Activated CD8-positive, alpha-beta memory T cell treated with anti-CD3 and anti-CD28 coated beads for 36 hours (primary cell): Measurements from ENCODE around the gene CGNL1. TPM values are rescaled to one million over a fixed set of nuclear protein-coding genes. Genes with fewer than 3 reads are reported as not detected.

Source experiments
- CTCF ChIA-PET: fragments of 350-600 bp; sonication (Branson Sonifier 250); formaldehyde crosslinking; loops from one replicate; lab custom pipeline; 2021; ENCODE audit warnings: antibody characterized with exemption; lab: Charles Lee
- POLR2A ChIA-PET: fragments of 350-600 bp; sonication (Branson Sonifier 250); formaldehyde crosslinking; loops from one replicate; lab custom pipeline; 2021; ENCODE audit warnings: antibody characterized with exemption; lab: Charles Lee
- total RNA-seq, 2 experiments: library from RNA; stranded (reverse); gene quantifications; one replicate each; pipeline ENCODE4 v1.2.3, GENCODE V29; 2021

The CGNL1 gene
- total RNA-seq, 2 experiments from 2014 or later: not detected

GRCh38 chr15:57440799-57441198 lies 64.5 kb downstream of the CGNL1 start:
- POLR2A ChIA-PET: no interaction called here
- CTCF ChIA-PET: no interaction called here

GRCh38 chr15:57442335-57442734 lies 66.0 kb downstream of the CGNL1 start:
- ChIA-PET CTCF (interaction anchor here (0.6 kb wide), 1 partner anchor 8 kb away, joined by 3 read pairs; no protein-coding TSS in a partner anchor), POLR2A (interaction anchor here (0.7 kb wide), 1 partner anchor 17 kb away, joined by 5 read pairs; no protein-coding TSS in a partner anchor)

- POLR2A ChIA-PET: no interaction called here
- CTCF ChIA-PET: no interaction called here
Observed at GRCh38 chr15:57443486-57443885, 67.2 kb downstream of the CGNL1 start.

GRCh38 chr15:57444877-57445513 lies 68.7 kb downstream of the CGNL1 start:
- CTCF ChIA-PET: no interaction called here
- POLR2A ChIA-PET: no interaction called here

- ChIA-PET POLR2A (no interaction called here), CTCF (no interaction called here)
Observed at GRCh38 chr15:57445872-57446271, 69.6 kb downstream of the CGNL1 start.

GRCh38 chr15:57446393-57446792 lies 70.1 kb downstream of the CGNL1 start:
- ChIA-PET CTCF (no interaction called here), POLR2A (no interaction called here)

GRCh38 chr15:57451555-57451954 lies 75.2 kb downstream of the CGNL1 start:
- CTCF ChIA-PET: no interaction called here

GRCh38 chr15:57452090-57452754 lies 75.9 kb downstream of the CGNL1 start:
- POLR2A ChIA-PET: no interaction called here
- CTCF ChIA-PET: interaction anchor here (1.0 kb wide), 1 partner anchor 281 kb away, joined by 3 read pairs; no protein-coding TSS in a partner anchor

More at GRCh38 chr15:57451555-57451954, 75.2 kb downstream of the CGNL1 start:
- POLR2A ChIA-PET: no interaction called here

- CTCF ChIA-PET: no interaction called here
- POLR2A ChIA-PET: no interaction called here
Observed at GRCh38 chr15:57455929-57456328, 79.6 kb downstream of the CGNL1 start.

GRCh38 chr15:57456559-57456958 lies 80.3 kb downstream of the CGNL1 start:
- POLR2A ChIA-PET: no interaction called here

GRCh38 chr15:57457726-57458125 lies 81.4 kb downstream of the CGNL1 start:
- CTCF ChIA-PET: no interaction called here
- POLR2A ChIA-PET: no interaction called here

More at GRCh38 chr15:57456559-57456958, 80.3 kb downstream of the CGNL1 start:
- CTCF ChIA-PET: no interaction called here

GRCh38 chr15:57458356-57458781 lies 82.1 kb downstream of the CGNL1 start:
- ChIA-PET CTCF (no interaction called here), POLR2A (no interaction called here)

GRCh38 chr15:57460208-57460816 lies 84.0 kb downstream of the CGNL1 start:
- ChIA-PET POLR2A (no interaction called here), CTCF (no interaction called here)

GRCh38 chr15:57461541-57461940 lies 85.2 kb downstream of the CGNL1 start:
- CTCF ChIA-PET: no interaction called here
- POLR2A ChIA-PET: no interaction called here

- CTCF ChIA-PET: no interaction called here
- POLR2A ChIA-PET: no interaction called here
Observed at GRCh38 chr15:57462381-57462780, 86.1 kb downstream of the CGNL1 start.

GRCh38 chr15:57463360-57463759 lies 87.1 kb downstream of the CGNL1 start:
- ChIA-PET CTCF (no interaction called here), POLR2A (no interaction called here)

- POLR2A ChIA-PET: no interaction called here
- CTCF ChIA-PET: no interaction called here
Observed at GRCh38 chr15:57464480-57464879, 88.2 kb downstream of the CGNL1 start.

- CTCF ChIA-PET: no interaction called here
Observed at GRCh38 chr15:57468486-57468885, 92.2 kb downstream of the CGNL1 start.

GRCh38 chr15:57470543-57470942 lies 94.2 kb downstream of the CGNL1 start:
- ChIA-PET CTCF (no interaction called here), POLR2A (no interaction called here)

More at GRCh38 chr15:57468486-57468885, 92.2 kb downstream of the CGNL1 start:
- POLR2A ChIA-PET: no interaction called here

GRCh38 chr15:57472861-57473260 lies 96.6 kb downstream of the CGNL1 start:
- ChIA-PET POLR2A (no interaction called here), CTCF (interaction anchor here (0.7 kb wide), 1 partner anchor 118 kb away, joined by 4 read pairs; no protein-coding TSS in a partner anchor)
